Left ventricle myocardium inferior (tissue), 1 donor: ENCODE results near the gene PRDM16. TPM values are rescaled to one million over a fixed set of nuclear protein-coding genes. Genes with fewer than 3 reads are reported as not detected.

Source experiments
- DNase-seq: peaks from one replicate; pipeline ENCODE4 v3.0.0-alpha.2; 2020
- H3K27ac ChIP-seq: fragments of 200-600 bp; replicated peaks from 2 replicates; pipeline ENCODE4 v1.8.0; 2021
- H3K27me3 ChIP-seq: fragments of 200-600 bp; 2 replicates; pipeline ENCODE4 v1.8.0; 2021; ENCODE audit warnings: low read depth
- H3K36me3 ChIP-seq: fragments of 200-600 bp; 2 replicates; pipeline ENCODE4 v1.8.0; 2021
- H3K4me1 ChIP-seq: fragments of 200-600 bp; 2 replicates; pipeline ENCODE4 v1.8.0; 2021
- H3K4me3 ChIP-seq: fragments of 200-600 bp; 2 replicates; pipeline ENCODE4 v1.8.0; 2021; ENCODE audit warnings: mild to moderate bottlenecking, moderate library complexity
- H3K9me3 ChIP-seq: fragments of 200-600 bp; replicated peaks from 2 replicates; pipeline ENCODE4 v1.8.0; 2021
- CTCF ChIP-seq: fragments of 200-600 bp; IDR thresholded peaks from 2 replicates; pipeline ENCODE4 v1.8.0; 2021; ENCODE audit warnings: antibody characterized with exemption, mild to moderate bottlenecking, borderline replicate concordance
- intact Hi-C: fragments of 100-400 bp; cut with micrococcal nuclease; formaldehyde crosslinking; loops from one replicate; pipeline ENCODE4 v1.11.0; 2022
- total RNA-seq: library from RNA; stranded (reverse); fragmentation: NEBNext Ultra II Directional; extraction: Animal tissue kit (Norgen Biotek cat#: 25700); gene quantifications from one replicate; pipeline ENCODE4 v1.2.1, GENCODE V29; 2021
- donor health status: DM: no; HTN: yes; CAD: no; lungs with severe emphysema.

The PRDM16 gene
- total RNA-seq, 1 donor from 2014 or later, result 16.6 TPM

DNA sequence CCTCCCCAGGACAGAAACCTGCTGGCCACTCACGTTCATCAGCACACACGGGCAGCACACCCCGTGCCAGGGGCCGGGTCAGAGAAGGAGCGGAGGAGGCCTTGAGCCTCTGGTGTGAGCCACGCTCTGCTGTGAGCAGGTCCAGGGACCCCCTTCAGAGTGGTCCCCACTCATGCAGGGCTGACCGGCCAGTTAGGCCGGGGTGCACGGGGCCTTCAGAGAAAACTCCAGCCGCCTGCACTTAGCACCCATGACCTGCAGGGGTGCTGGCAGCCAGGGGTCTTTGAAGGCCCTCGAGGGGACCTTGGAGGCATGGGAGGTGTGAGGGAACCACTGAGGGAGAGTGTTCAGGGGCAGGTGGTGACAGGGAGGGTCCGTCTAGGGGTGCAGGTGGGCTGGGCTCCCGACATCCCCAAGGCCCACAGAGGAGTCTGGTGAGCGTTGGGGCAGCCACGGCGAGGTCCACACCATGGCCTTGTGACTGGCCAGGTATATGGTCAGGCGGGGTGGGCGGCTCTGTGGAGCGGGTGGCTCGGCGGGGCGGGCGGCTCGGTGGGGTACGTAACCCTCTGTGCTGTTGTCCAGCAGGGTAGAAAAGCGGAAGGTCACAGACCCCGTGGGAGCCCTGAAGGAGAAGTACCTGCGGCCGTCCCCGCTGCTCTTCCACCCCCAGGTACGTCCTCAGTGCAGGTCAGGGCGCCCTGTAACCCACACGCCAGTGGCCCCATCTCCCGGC lies 345.1 kb downstream of the PRDM16 start:
- no peaks in the 10 kb centered on the region for H3K27me3 ChIP-seq
- peaks cover 8% of the 10 kb centered on the region for H3K36me3 ChIP-seq
- no peak for DNase-seq
- TF ChIP-seq CTCF, result no peak
- H3K27ac ChIP-seq, result peak overlapping the region; percentile 76
- peaks cover 8% of the 10 kb centered on the region for H3K9me3 ChIP-seq
- H3K4me1 ChIP-seq, result peaks cover 29% of the 10 kb centered on the region
- intact Hi-C loops, result no loop called here
- no peak overlapping the region for H3K4me3 ChIP-seq

GRCh38 chr1:3415260-3416090 lies 346.5 kb downstream of the PRDM16 start:
- intact Hi-C loops, result no loop called here
- H3K4me3 ChIP-seq, result no peak overlapping the region
- peaks cover 8% of the 10 kb centered on the region for H3K9me3 ChIP-seq
- peaks cover 8% of the 10 kb centered on the region for H3K36me3 ChIP-seq
- DNase-seq, result peak; percentile 49
- H3K27ac ChIP-seq, result peak overlapping the region; percentile 76
- no peaks in the 10 kb centered on the region for H3K27me3 ChIP-seq
- peaks cover 28% of the 10 kb centered on the region for H3K4me1 ChIP-seq
- no peak for TF ChIP-seq CTCF

DNA sequence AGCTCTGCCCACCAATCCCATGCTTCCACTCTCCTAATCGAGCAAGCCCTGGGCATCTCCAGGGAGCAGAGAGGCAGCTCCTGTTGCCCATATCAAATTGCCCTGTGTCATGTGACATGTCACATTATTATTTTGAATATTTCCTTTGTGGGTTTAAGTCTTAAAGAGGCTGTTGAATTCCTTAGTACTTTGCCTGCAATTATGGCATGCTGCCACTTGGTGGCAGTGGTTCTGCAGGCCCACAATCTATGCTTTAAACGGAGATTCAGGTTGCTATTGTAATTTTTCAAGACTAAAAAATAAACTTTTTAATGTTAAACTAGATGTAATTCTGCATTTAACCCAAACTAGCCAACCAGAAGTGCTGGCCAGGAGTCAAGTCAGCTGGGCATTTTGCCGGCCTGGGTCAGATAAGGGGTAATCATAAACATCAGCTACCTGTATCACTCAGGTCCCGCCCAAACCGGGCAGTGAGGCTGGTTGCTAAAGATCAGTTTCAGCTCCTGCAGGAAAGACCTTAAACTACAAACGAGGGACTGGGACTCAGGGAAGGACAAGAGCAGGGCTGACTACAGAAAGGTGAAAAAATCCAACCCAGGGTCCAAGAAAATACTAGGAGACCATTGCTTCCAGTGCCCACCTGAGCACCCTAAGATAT lies 348.2 kb downstream of the PRDM16 start:
- DNase-seq, result no peak
- H3K4me1 ChIP-seq, result peaks cover 41% of the 10 kb centered on the region
- peaks cover 8% of the 10 kb centered on the region for H3K9me3 ChIP-seq
- H3K4me3 ChIP-seq, result no peak overlapping the region
- peaks cover 8% of the 10 kb centered on the region for H3K36me3 ChIP-seq
- H3K27me3 ChIP-seq, result no peaks in the 10 kb centered on the region
- intact Hi-C loops, result no loop called here
- H3K27ac ChIP-seq, result no peak overlapping the region
- TF ChIP-seq CTCF, result peak; percentile 30

DNA sequence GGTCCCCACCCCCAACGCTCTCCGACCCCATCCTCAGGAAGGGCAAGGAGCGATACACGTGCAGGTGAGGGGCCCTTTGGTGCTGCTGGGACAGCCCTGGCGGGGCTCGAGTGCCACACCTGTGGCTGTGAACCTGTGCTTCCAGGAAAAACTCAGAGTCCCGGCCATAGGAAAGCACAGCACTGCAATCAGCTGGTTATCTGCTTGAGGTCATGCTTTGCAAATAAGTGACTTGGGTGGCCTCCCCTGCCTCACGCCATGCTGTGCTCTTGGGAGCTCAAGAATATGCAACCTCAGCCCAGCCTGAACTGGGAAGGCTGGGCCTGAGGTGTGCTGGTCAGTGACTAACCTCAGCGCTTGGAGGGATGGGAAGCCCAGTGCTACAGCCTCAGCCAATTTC lies 348.9 kb downstream of the PRDM16 start:
- no peak overlapping the region for H3K27ac ChIP-seq
- no peaks in the 10 kb centered on the region for H3K27me3 ChIP-seq
- peaks cover 8% of the 10 kb centered on the region for H3K36me3 ChIP-seq
- peaks cover 48% of the 10 kb centered on the region for H3K4me1 ChIP-seq
- intact Hi-C loops, result no loop called here
- DNase-seq, result no peak
- peaks cover 8% of the 10 kb centered on the region for H3K9me3 ChIP-seq
- no peak for TF ChIP-seq CTCF
- no peak overlapping the region for H3K4me3 ChIP-seq

DNA sequence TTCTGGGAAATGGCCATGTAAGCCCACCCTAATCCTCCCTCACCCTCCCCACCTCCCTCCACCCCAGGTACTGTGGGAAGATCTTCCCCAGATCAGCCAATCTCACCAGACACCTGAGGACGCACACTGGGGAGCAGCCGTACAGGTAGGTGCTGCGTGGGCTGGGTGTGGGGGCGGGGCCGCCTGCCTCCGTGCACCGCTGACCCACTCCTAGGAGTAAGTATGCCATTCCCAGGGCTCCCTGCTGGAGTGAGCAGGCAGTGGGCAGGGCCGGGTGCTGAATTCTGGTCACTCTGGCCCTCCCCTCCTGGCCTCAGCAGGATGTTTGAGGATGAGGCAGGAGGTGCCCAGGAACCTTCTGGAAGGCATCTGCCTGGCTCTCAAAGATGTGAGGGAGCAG lies 349.6 kb downstream of the PRDM16 start:
- Histone ChIP-seq H3K27me3 (no peaks in the 10 kb centered on the region), H3K27ac (no peak overlapping the region), H3K4me1 (peaks cover 55% of the 10 kb centered on the region), H3K9me3 (peaks cover 8% of the 10 kb centered on the region), H3K4me3 (no peak overlapping the region), H3K36me3 (peaks cover 8% of the 10 kb centered on the region)
- no peak for TF ChIP-seq CTCF
- intact Hi-C loops, result no loop called here
- DNase-seq, result no peak
